ENCODE data around the gene KREMEN1. TPM values are rescaled to one million over a fixed set of nuclear protein-coding genes. Genes with fewer than 3 reads are reported as not detected.

Gene KREMEN1
- polyA plus RNA-seq, 3 donors, result 21.4 to 24.8 (median 23.2) TPM

DNA sequence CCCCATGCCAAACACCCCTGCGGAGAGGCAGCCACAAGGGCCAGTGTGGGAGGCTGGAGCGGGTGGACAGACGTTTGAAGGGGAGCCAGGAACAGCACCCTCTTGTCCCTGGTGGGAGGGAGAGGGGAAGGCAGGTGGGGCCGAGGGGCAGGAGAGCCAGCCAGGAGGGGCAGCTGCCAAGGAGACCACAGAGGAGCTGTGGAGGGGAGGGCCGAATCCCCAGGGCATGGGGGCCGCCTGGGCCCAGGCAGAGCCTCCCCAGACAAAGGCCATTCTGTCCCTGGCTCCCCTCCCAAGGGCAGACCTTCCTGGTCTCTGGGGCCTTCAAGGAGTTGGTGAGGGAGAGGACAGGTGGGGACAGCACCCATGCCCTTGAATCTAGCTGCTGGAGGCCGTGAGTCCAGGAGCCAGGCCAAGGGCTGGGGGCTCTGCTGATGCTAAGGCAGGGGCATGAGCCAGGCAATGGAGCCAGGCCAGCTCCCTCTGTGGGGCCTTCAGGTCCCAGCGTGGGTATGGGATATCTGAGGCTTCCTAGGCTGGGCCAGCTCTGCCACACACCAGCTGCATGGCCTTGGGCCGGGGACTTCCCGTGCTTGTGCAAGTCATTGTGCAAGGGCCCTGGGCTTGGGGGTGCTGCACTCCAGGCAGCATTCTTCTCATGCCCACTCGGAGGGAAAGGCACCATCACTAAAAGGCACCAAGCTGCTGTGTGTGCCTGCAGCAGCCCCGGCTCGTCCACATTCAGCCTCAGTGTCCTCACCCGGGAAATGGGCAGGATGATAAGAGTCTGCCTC is 144.2 kb downstream of the KREMEN1 start:
- no peak for DNase-seq (ENCODE audit: low read depth in 3 of 3, low spot score in 2 of 3)

Other genes with a start within 250 kb of the KREMEN1 start
- gene ZNRF3, start 189.5 kb upstream of the KREMEN1 start, polyA plus RNA-seq (ENCODE audit: insufficient read length in 3 of 3), result 10 to 100 TPM; 26.9 to 28.8 (median 27.6) TPM
- gene C22orf31, start 11.2 kb upstream of the KREMEN1 start, polyA plus RNA-seq (ENCODE audit: insufficient read length in 3 of 3), result 1 to 10 TPM in 2 of 3 donors, under 1 TPM in 1; 0.95 to 1.6 (median 1.3) TPM
- gene EMID1, start 132.9 kb downstream of the KREMEN1 start, polyA plus RNA-seq (ENCODE audit: insufficient read length in 3 of 3), result 10 to 100 TPM; 62.3 to 81.4 (median 62.5) TPM
- gene RHBDD3, start 194.9 kb downstream of the KREMEN1 start, polyA plus RNA-seq (ENCODE audit: insufficient read length in 3 of 3), result 10 to 100 TPM; 18.9 to 23.9 (median 22.5) TPM
- 100 to 1,000 TPM; 287 to 335 (median 320) TPM for gene EWSR1, start 195.2 kb downstream of the KREMEN1 start, polyA plus RNA-seq (ENCODE audit: insufficient read length in 3 of 3)
- gene GAS2L1, start 233.6 kb downstream of the KREMEN1 start, polyA plus RNA-seq (ENCODE audit: insufficient read length in 3 of 3), result 1 to 10 TPM; 4.4 to 6.5 (median 5.6) TPM
- gene RASL10A, start 242.7 kb downstream of the KREMEN1 start, polyA plus RNA-seq (ENCODE audit: insufficient read length in 3 of 3), result under 1 TPM in 2 of 3 donors, not detected in 1; 0.12 to 0.26 TPM